ENCODE data around the gene TMEM218. TPM values are rescaled to one million over a fixed set of nuclear protein-coding genes. Genes with fewer than 3 reads are reported as not detected.
A peak's percentile ranks its signal among the peaks of the same experiment; 100 is the strongest.

TMEM218 gene
- total and polyA plus RNA-seq, 2 of the 8 experiments (the other 6 are each of a cell fraction or from before 2014, with no cell fraction given) = 17.0 to 33.5 TPM

DNA sequence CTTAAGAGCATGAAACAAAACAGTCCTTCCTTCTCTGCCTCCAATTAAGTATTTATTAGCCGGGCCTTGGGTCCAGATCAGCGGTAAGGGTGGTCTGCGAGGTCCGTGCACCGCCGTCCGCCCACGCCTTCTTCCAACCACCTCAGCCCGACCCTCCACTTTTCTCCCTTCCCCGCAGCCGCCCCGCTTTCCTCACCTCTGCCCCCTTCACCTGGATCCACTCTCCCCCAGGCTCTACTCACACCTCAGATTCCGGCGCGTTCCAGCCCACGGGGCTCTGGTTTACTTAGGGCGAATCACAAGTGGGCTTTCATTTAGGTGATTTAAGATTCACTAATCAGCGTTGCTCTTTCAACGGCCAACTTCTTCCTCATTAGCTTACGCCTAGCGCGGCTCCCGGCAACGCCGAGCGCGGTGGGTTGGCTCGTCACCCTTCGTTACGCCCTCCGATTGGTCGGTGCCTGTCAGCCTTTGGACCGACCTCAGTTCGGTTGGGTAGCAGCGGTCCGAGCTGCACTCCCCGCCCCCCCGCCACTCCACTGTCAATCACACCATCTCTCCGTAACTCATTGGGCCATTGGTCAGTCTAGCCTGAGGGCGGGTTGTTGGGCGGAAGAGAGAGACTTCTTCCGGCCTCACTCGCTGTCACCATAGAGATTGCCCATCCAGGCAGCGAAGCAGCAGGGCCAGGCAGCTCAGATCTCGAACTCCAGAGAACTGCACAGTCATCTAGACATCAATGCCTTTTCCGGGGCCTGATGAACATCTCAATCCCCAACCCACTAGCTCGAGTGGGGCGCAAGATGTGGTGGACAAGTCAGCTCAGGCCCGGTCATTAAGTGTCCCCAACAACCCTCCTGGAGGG lies at the start of gene TMEM218 (continued):
- TF ChIP-seq SAP30 (IDR thresholded peaks at IDR 0.05; ENCODE audit: insufficient read depth, insufficient replicate concordance, low read length) = peak; percentile 60
- TF ChIP-seq CTBP2 (IDR thresholded peaks at IDR 0.05; ENCODE audit: borderline replicate concordance, insufficient read depth, insufficient read length, low read length) = no peak
